Frontal cortex (tissue), 4 donors: ENCODE measurements around the gene IGF1R. TPM values are rescaled to one million over a fixed set of nuclear protein-coding genes. Genes with fewer than 3 reads are reported as not detected.
A peak's percentile ranks its signal among the peaks of the same experiment; 100 is the strongest.

Source experiments
- DNase-seq, 2 donors: peaks; one replicate each; pipeline ENCODE4 v3.0.0; 2012; ENCODE audit warnings: low spot score in 2 of 2
- FAIRE-seq: peaks from 2 replicates; lab custom pipeline; 2012; peaks lifted over from hg19 to GRCh38; lab: Jason Lieb, UNC
- total RNA-seq: library from RNA; depleted of rRNA; stranded (reverse); fragments of >200 nt; gene quantifications from one replicate; pipeline ENCODE4 v1.2.3, GENCODE V29; 2014
- donor health status: control.
- donor health status: control.
- donor health status: control.

Gene IGF1R
- total RNA-seq, 1 donor from 2014 or later, result 28.1 TPM

GRCh38 chr15:98647026-98647773, 1.1 kb upstream of the IGF1R start:
- DNase-seq (peak; percentile 69 to 84), FAIRE-seq (no peak)

- DNase-seq, result peak; percentile 51 to 75
Observed at GRCh38 chr15:98648654-98649471, 524 bp downstream of the IGF1R start.

GRCh38 chr15:98649472-98650416, 1.4 kb downstream of the IGF1R start:
- DNase-seq (peak in 1 of 2 donors; percentile 57), FAIRE-seq (no peak)

More at GRCh38 chr15:98648654-98649471, 524 bp downstream of the IGF1R start:
- FAIRE-seq, result no peak

- no peak for FAIRE-seq
- no peak for DNase-seq
Observed at GRCh38 chr15:98650417-98651035, 2.2 kb downstream of the IGF1R start.

GRCh38 chr15:98651036-98651481, 2.7 kb downstream of the IGF1R start:
- no peak for DNase-seq
- no peak for FAIRE-seq

GRCh38 chr15:98651581-98652220, 3.4 kb downstream of the IGF1R start:
- FAIRE-seq (no peak), DNase-seq (no peak)

- no peak for FAIRE-seq
- no peak for DNase-seq
Observed at GRCh38 chr15:98653686-98654085, 5.3 kb downstream of the IGF1R start.

GRCh38 chr15:98654790-98655360, 6.5 kb downstream of the IGF1R start:
- FAIRE-seq (no peak), DNase-seq (no peak)

GRCh38 chr15:98655732-98656131, 7.4 kb downstream of the IGF1R start:
- FAIRE-seq (no peak), DNase-seq (no peak)

GRCh38 chr15:98657721-98658120, 9.4 kb downstream of the IGF1R start:
- FAIRE-seq, result no peak
- DNase-seq, result no peak

GRCh38 chr15:98658831-98659699, 10.7 kb downstream of the IGF1R start:
- peak in 1 of 2 donors; percentile 41 for DNase-seq

GRCh38 chr15:98660055-98660454, 11.7 kb downstream of the IGF1R start:
- DNase-seq, result no peak
- FAIRE-seq, result no peak

More at GRCh38 chr15:98658831-98659699, 10.7 kb downstream of the IGF1R start:
- no peak for FAIRE-seq

- no peak for FAIRE-seq
- no peak for DNase-seq
Observed at GRCh38 chr15:98663045-98663444, 14.7 kb downstream of the IGF1R start.

GRCh38 chr15:98663606-98664005, 15.3 kb downstream of the IGF1R start:
- DNase-seq (no peak), FAIRE-seq (no peak)

- no peak for FAIRE-seq
- DNase-seq, result no peak
Observed at GRCh38 chr15:98666441-98666840, 18.1 kb downstream of the IGF1R start.

- no peak for DNase-seq
- FAIRE-seq, result no peak
Observed at GRCh38 chr15:98666841-98667240, 18.5 kb downstream of the IGF1R start.

- no peak for FAIRE-seq
Observed at GRCh38 chr15:98667521-98668179, 19.3 kb downstream of the IGF1R start.

More at GRCh38 chr15:98667521-98668179, 19.3 kb downstream of the IGF1R start:
- no peak for DNase-seq
